Panc1 (cell line): ENCODE data around the gene WDR11.

Source experiments
- CTCF ChIP-seq: fragments of 450-650 bp; IDR thresholded peaks from 2 replicates; pipeline ENCODE4 v1.5.1; 2017; ENCODE audit warnings: mild to moderate bottlenecking
- POLR2AphosphoS5 ChIP-seq: IDR thresholded peaks from 2 replicates; pipeline ENCODE4 v1.6.1; 2012; ENCODE audit warnings: mild to moderate bottlenecking, low read depth, low read length, moderate library complexity
- REST ChIP-seq, 2 experiments: IDR thresholded peaks; 2 replicates each; pipeline ENCODE4 v1.6.1; 2011 to 2012; ENCODE audit warnings: low read depth in 2 of 2, control low read depth in 1 of 2, low read length in 1 of 2, mild to moderate bottlenecking in 1 of 2, moderate library complexity in 1 of 2; ENCODE audit not compliant: insufficient read depth in 1 of 2
- SIN3A ChIP-seq: IDR thresholded peaks from 2 replicates; pipeline ENCODE4 v1.6.1; 2012; ENCODE audit warnings: low read depth, mild to moderate bottlenecking, low read length, moderate library complexity, borderline replicate concordance; ENCODE audit not compliant: insufficient read depth

- TF ChIP-seq CTCF (no peak), POLR2AphosphoS5 (no peak), SIN3A (no peak), REST (IDR thresholded peaks at IDR 0.05; ENCODE audit: insufficient read depth in 1 of 2, low read depth in 2 of 2, low read length in 1 of 2) (no peak)
Observed at GRCh38 chr10:120931423-120931822, 80.3 kb downstream of the WDR11 start.
